SK-N-MC (cell line): Measurements from ENCODE around the gene TBC1D1.

Experiments
- DNase-seq: peaks from one replicate; pipeline ENCODE4 v3.0.0-alpha.2; 2011; ENCODE audit warnings: low read depth, low spot score
- H3K27ac ChIP-seq: fragments of 200-600 bp; sonication (generic); 2 replicates; pipeline ENCODE4 v1.5.1; 2016; ENCODE audit warnings: mixed run types
- H3K36me3 ChIP-seq: fragments of 200-600 bp; sonication (generic); 2 replicates; pipeline ENCODE4 v1.6.1; 2017; ENCODE audit warnings: antibody characterized with exemption, low read length, mixed read lengths; ENCODE audit not compliant: insufficient read depth
- H3K4me3 ChIP-seq: fragments of 200-600 bp; sonication (generic); 2 replicates; pipeline ENCODE4 v1.5.1; 2016
- H3K9ac ChIP-seq: fragments of 200-600 bp; sonication (generic); 2 replicates; pipeline ENCODE4 v1.8.0; 2017; ENCODE audit warnings: mixed run types, mixed read lengths; ENCODE audit not compliant: insufficient read length
- H3K9me3 ChIP-seq: fragments of 200-600 bp; sonication (generic); 2 replicates; pipeline ENCODE4 v1.6.1; 2017; ENCODE audit warnings: low read depth, mild to moderate bottlenecking, antibody characterized with exemption, low read length, moderate library complexity, mixed read lengths
- EZH2 ChIP-seq: fragments of 200-600 bp; sonication (generic); IDR thresholded peaks from one replicate; pipeline ENCODE4 v1.6.1; 2017; ENCODE audit warnings: antibody characterized with exemption
- FOXP2 ChIP-seq: optimal IDR thresholded peaks from 2 replicates; pipeline ENCODE3; 2011; ENCODE audit warnings: mild to moderate bottlenecking, moderate library complexity; ENCODE audit not compliant: insufficient read depth; ENCODE audit errors: extremely low read length, control extremely low read depth
- POLR2AphosphoS5 ChIP-seq: IDR thresholded peaks from 2 replicates; pipeline ENCODE4 v1.6.1; 2012; ENCODE audit warnings: mild to moderate bottlenecking, low read depth, low read length, borderline replicate concordance

TBC1D1 gene

GRCh38 chr4:38037612-38038011 lies 146.7 kb downstream of the TBC1D1 start:
- no peak overlapping the region for H3K4me3 ChIP-seq
- TF ChIP-seq FOXP2: no peak
- TF ChIP-seq EZH2: no peak
- no peak for TF ChIP-seq POLR2AphosphoS5
- no peak overlapping the region for H3K27ac ChIP-seq
- no peak for DNase-seq
- H3K9me3 ChIP-seq: no peaks in the 10 kb centered on the region
- no peaks in the 10 kb centered on the region; the same call in 1 of the 2 replicates for H3K36me3 ChIP-seq
- no peak overlapping the region for H3K9ac ChIP-seq

- no peaks in the 10 kb centered on the region; the same call in 1 of the 2 replicates for H3K36me3 ChIP-seq
- H3K9ac ChIP-seq: no peak overlapping the region
- DNase-seq: no peak
- no peak overlapping the region for H3K4me3 ChIP-seq
- TF ChIP-seq POLR2AphosphoS5 (no peak), FOXP2 (no peak), EZH2 (no peak)
- no peak overlapping the region for H3K27ac ChIP-seq
- no peaks in the 10 kb centered on the region for H3K9me3 ChIP-seq
Observed at GRCh38 chr4:38040619-38041018, 149.7 kb downstream of the TBC1D1 start.

- Histone ChIP-seq H3K9ac (no peak overlapping the region), H3K9me3 (no peaks in the 10 kb centered on the region), H3K27ac (no peak overlapping the region), H3K36me3 (no peaks in the 10 kb centered on the region), H3K4me3 (no peak overlapping the region)
- no peak for DNase-seq
- TF ChIP-seq POLR2AphosphoS5 (no peak), FOXP2 (no peak), EZH2 (no peak)
Observed at GRCh38 chr4:38044060-38044459, 153.2 kb downstream of the TBC1D1 start.

GRCh38 chr4:38045289-38045988 lies 154.6 kb downstream of the TBC1D1 start:
- Histone ChIP-seq H3K36me3 (no peaks in the 10 kb centered on the region), H3K9me3 (no peaks in the 10 kb centered on the region), H3K27ac (no peak overlapping the region), H3K9ac (no peak overlapping the region), H3K4me3 (no peak overlapping the region)
- TF ChIP-seq POLR2AphosphoS5 (no peak), FOXP2 (no peak), EZH2 (no peak)
- no peak for DNase-seq

- H3K4me3 ChIP-seq: no peak overlapping the region
- no peak overlapping the region for H3K9ac ChIP-seq
- TF ChIP-seq FOXP2: no peak
- TF ChIP-seq EZH2: no peak
- TF ChIP-seq POLR2AphosphoS5: no peak
- no peak for DNase-seq
- no peaks in the 10 kb centered on the region for H3K36me3 ChIP-seq
- H3K27ac ChIP-seq: no peak overlapping the region
- H3K9me3 ChIP-seq: no peaks in the 10 kb centered on the region
Observed at GRCh38 chr4:38046727-38047489, 156.0 kb downstream of the TBC1D1 start.

- H3K9ac ChIP-seq: no peak overlapping the region
- H3K27ac ChIP-seq: no peak overlapping the region
- no peaks in the 10 kb centered on the region for H3K9me3 ChIP-seq
- no peak for TF ChIP-seq POLR2AphosphoS5
- no peak for TF ChIP-seq FOXP2
- TF ChIP-seq EZH2: no peak
- no peaks in the 10 kb centered on the region; the same call in 1 of the 2 replicates for H3K36me3 ChIP-seq
- H3K4me3 ChIP-seq: no peak overlapping the region
- no peak for DNase-seq
Observed at GRCh38 chr4:38049545-38050170, 158.8 kb downstream of the TBC1D1 start.

- Histone ChIP-seq H3K27ac (no peak overlapping the region), H3K4me3 (no peak overlapping the region), H3K9ac (no peak overlapping the region), H3K9me3 (no peaks in the 10 kb centered on the region), H3K36me3 (no peaks in the 10 kb centered on the region; the same call in 1 of the 2 replicates)
- no peak for TF ChIP-seq FOXP2
- no peak for DNase-seq
Observed at GRCh38 chr4:38050560-38051350, 159.9 kb downstream of the TBC1D1 start.

- DNase-seq: no peak
Observed at GRCh38 chr4:38055566-38055965, 164.7 kb downstream of the TBC1D1 start.

More at GRCh38 chr4:38055566-38055965, 164.7 kb downstream of the TBC1D1 start:
- no peak overlapping the region for H3K9ac ChIP-seq
- no peak for TF ChIP-seq EZH2
- TF ChIP-seq POLR2AphosphoS5: no peak
- TF ChIP-seq FOXP2: no peak
- no peaks in the 10 kb centered on the region; the same call in 1 of the 2 replicates for H3K36me3 ChIP-seq
- no peaks in the 10 kb centered on the region for H3K9me3 ChIP-seq
- no peak overlapping the region for H3K27ac ChIP-seq
- H3K4me3 ChIP-seq: no peak overlapping the region
